Skeletal muscle cell (primary cell): Measurements from ENCODE around the gene ANKRD18B.
"Not testable (repeated sequence)": the region's sequence is repeated elsewhere in the genome, so short reads cannot be mapped to it uniquely, and the experiment has no call there.

Experiments used
- DNase-seq: peaks from one replicate; pipeline ENCODE4 v3.0.0-alpha.2; 2010; ENCODE audit warnings: low read depth
- H3K4me3 ChIP-seq: 2 replicates; pipeline ENCODE4 v1.5.1; 2011; ENCODE audit warnings: low read depth, mild to moderate bottlenecking, control low read depth, low read length, moderate library complexity

ANKRD18B gene

DNA sequence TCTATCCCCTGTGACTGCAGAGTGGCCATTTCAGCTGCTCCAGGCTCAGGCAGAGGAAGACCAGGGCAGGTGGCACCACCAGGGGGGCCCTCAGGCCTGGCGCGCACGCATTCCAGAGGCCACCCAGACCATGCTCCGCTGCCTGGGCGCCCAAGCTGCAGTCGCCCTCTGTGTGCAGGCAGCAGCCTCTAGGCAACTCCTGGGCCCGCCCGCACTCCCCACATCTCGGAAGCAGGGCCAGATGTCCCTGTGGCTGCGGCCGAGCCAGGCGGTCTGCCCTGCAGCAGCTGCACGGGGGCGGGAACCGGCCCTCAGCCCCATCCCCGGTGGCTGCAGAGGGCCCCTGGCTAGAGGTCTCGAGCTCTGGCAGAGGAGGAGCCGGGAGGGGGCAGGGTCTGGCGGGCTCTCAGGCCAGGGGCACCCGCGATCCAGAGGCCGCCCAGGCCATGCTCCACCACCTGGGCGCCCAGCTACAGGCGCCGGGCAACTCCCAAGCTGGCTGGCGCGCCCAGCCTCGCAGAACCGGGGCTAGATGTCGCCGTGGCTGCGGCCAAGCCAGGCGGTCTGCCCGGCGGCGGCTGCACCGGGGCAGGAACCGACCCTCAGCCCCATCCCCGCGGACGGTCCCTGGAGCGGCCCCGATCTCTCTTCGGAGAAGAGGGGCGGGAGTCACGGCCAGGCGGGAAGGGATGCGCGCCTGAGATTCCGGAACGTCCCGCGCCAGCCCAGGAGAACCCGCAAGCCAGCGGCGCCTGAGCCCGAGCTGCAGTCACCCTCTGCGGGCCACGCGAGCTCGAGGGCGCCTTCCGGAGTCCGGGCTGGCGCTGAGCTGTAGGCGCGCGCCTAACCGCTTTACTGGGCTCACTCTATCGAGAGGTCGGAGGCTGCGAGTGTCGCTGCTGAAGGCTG, at the start of gene ANKRD18B:
TSS of gene ANKRD18B (plus strand) at position 855 of the 909 bp plus-strand sequence. CDS start 239 bp downstream, outside the sequence.
- not testable (repeated sequence) for DNase-seq
- peak within 1 kb of the TSS; percentile 66 for H3K4me3 ChIP-seq

DNA sequence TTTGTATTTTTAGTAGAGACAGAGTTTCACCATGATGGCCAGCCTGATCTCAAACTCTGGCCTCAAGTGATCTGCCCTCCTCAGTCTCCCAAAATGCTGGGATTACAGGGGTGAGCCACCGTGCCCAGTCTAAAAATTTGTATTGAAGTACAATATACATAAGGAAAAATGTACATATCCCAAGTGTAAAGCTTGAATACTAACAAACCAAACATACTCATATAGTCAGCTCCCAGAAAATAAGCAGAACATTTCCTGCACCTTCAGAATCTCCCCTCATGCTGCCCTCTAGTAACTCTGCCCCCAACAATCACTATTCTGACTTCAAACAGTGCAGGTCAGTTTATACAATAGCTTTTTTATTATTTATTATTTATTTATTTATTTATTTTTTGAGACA, 48.7 kb upstream of the ANKRD18B start:
- no peak overlapping the region for H3K4me3 ChIP-seq
- no peak for DNase-seq

DNA sequence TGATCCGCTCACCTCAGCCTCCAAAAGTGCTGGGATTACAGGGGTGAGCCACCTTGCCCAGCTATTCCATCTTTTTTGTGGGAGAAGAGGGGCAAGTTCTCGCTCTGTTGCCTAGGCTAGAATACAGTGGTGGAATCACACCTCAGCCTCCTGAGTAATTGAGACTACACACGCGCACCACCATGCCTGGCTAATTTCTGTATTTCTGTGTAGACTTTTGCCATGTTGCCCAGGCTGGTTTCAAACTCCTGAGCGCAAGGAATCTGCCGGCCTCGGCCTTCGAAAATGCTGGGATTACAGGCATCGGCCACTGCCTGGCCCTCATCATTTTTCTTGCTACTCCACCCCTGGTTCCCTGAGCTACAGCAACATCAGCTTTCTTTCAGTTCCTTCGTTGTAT, 47.5 kb upstream of the ANKRD18B start:
- no peak for DNase-seq
- H3K4me3 ChIP-seq: no peak overlapping the region

DNA sequence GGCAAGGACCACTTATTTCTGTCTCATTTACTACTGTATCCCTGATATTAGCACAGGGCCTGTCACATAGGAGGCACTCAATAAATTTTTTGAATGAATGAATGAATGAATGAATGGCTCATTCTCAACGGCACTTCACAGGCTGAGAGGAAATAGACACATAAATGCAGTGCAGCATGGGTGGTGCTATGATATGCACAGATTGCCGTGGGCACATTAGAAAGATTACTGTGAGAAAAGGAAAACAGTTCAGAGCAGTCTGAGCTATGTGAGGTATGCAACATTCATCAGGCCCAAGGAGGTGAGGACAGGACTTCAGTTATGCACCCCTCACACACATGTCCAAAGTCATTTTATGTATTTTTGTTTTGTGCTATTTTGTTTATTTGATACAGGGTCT, 43.9 kb upstream of the ANKRD18B start:
- no peak for DNase-seq
- H3K4me3 ChIP-seq: no peak overlapping the region

DNA sequence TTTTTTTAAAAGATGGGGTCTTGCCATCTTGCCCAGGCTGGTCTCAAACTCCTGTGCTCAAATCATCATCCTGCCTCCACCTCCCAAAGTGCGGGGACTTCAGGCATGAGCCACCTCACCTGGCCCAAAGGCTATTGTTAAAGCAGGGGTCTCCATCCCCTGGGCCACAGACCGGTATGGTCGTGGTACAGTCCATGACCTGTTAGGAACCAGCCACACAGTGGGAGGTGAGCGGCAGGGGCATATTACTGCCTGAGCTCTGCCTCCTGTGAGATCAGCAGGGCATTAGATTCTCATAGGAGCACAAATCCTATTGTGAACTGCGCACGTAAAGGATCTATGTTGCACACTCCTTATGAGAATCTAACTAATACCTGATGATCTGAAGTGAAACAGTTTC, 43.1 kb upstream of the ANKRD18B start:
- no peak for DNase-seq
- no peak overlapping the region for H3K4me3 ChIP-seq

DNA sequence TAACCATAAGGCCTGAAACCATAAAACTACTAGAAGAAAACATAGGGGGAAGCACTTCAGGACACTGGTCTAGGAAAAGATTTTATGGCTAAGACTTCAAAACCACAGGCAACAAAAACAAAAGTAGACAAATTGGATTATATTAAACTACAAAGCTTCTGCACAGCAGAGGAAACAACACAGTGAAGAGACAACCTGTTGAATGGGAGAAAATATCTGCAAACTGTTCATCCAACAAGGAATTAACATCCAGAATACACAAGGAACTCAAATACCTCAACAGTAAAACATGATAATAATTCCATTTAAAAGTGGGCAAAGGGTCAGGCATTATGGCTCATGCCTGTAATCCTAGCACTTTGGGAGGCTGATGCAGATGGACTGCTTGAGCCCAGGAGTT, 38.7 kb upstream of the ANKRD18B start:
- DNase-seq, H3K4me3 ChIP-seq: not testable (repeated sequence)

DNA sequence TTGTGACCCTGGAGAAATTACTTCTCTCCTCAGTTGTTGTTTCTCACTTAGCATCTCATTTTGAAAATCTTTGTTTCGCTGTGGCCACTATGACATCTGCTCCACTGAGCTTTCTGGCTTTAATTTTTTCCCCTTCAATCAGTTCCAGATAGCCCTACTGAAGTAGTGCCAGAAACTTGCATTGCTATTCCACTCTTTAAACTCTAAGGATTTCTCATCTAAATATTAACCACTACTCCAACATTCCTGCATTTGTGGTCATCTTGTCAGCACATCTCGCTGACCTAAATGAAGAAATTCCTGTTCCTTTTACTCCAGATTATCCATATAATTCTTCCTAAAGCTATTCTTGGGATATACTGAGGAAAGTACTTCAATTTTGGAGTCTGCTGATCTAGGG, 35.0 kb upstream of the ANKRD18B start:
- no peak for DNase-seq

DNA sequence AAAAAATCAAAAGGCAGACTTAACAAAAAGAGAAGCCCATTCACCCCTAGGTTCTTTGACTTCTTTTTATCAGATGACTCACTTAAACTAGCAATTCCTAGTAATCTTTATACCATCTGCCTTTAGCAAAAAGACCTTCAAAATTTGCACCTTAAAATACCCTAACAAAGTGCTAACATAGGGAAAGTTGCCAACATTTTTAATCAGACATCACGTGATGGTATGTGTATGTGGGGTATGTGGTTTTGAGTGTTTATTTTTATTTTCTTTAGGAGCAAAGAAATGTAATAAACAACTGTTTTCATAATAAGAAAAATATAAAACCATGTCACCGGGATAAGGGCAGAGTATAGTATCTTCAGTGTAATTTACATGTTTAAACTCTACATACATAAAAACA, 30.2 kb upstream of the ANKRD18B start:
- H3K4me3 ChIP-seq, DNase-seq: not testable (repeated sequence)

More for the DNA sequence above, 35.0 kb upstream of the ANKRD18B start:
- no peak overlapping the region for H3K4me3 ChIP-seq

DNA sequence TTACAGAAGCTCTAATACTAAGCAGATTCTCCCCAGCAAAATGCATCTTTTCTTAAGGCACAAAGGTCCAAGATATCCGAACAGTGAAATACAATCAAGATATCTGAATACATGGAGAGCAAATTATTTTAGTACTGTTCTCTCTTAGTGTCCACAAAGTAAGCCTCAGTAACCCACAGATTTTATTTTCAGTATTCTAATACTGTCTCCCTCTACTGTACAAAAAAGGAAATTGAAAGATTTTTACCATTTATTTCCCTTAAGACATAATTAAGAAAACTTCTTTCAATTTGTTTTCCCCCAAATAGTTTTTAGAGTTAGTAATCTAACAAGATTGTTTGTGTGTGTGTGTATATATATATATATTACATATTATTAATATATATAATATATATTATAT, 25.7 kb upstream of the ANKRD18B start:
- no peak overlapping the region for H3K4me3 ChIP-seq
- no peak for DNase-seq

DNA sequence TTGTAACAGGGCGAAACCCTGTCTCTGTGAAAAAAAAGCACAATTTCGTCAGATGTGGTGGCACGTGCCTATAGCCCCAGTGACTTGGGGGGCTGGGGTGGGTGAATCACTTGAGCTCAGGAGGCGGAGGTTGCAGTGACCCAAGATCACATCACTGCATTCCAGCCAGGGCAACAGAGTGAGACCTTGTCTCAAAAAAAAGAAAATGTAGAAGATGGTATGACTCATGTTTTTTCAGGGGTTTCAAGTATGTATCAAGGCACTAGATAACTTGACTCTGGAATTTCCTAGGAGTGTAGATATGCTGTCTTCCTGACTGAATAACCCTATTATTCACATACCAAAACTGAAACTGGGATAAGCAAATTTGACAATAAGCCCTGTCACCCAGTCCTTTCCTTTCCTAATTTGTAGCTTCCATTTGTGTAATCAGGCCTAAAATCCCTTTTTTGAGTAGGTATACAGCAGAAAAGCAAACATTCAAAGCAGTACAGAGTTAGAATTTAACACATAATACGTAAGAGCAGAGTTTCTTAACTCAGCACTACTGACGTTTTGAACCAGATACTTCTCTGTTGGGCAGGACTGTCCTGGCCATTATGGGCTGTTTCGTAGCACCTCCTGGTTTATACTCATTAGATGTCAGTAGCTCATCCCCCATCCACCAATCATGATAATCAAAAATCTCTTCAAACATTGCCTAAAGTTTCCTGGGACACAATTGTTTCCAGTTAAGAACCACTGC, 17.3 kb upstream of the ANKRD18B start:
- DNase-seq: peak; percentile 80
- H3K4me3 ChIP-seq: peak overlapping the region; percentile 17

DNA sequence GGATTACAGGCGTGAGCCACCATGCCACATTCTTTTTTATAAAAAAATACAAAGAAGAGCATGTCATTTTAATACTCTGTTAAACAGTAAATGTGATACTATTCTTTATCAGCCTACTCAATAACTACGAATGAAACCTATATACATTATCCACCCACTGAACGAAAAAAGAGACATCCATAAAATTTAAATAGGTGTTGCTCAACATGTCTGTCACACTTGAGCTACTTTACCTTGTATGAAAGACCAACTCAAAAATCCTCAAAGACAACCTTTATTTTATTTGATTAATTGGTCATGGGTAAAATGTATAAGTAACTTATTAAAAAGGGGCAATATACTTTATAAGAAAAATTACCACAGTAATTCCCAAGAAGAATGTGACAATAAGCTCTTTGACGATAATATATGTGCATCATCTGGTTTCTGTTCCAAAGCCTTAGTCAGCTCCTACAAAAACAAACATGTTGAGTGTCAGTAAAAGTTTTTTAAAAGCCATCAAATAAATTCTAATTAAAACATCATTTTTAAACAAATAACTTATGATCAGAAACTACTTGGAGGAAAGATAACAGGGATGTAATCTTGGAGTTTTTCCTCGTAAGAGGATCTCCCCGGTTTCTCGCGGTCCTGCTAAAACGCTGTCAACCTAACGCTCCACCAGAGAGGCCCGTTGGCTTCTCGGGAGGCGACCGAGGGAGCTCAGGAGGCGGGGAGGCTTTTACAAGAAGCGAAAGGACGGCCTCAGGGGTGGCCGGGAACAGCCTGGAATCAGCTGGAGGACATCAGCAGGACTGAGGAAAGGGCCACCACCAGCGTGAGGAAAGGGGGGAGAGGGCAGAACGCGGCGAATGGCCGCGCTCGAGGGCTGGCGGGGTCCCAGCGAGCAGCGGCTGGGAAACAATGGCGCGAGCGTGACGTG, 13.5 kb upstream of the ANKRD18B start:
- H3K4me3 ChIP-seq: peak overlapping the region; percentile 56
- DNase-seq: no peak

DNA sequence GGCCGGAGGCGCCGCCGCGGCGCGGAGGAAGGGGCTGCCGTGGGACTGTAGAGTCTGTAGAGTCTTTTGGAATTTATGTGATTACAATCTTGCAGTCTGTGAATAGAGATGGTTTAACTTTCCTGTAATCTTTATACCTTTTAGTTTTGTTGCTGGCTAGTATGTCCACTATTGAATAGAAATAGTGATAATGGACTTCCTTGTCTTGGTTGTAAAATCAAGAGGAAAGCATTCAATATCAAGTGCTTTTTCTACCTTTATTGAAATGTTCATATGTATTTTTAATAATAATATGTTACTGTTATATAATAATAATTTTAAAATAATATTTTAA, 12.9 kb upstream of the ANKRD18B start:
- not testable (repeated sequence) for DNase-seq
- H3K4me3 ChIP-seq: peak overlapping the region; percentile 56

DNA sequence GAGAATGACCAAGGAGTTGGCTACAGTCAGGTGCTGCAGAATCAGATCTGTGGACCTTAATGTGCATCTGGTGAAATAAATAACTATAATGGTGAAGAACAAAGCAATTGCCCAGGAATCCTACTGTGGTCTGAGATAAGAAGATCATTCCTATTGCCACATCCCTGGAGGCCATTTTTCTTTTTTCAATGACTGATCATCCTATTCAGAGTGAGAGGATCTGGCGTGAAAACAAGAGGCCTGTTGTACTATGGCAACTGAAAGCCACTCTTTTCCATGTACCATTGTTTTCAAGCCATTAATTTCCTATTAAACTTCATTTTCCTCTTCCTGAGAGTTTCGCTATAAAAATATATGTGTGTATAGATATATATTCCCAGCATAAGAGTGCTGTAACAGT, 11.5 kb upstream of the ANKRD18B start:
- DNase-seq, H3K4me3 ChIP-seq: not testable (repeated sequence)

DNA sequence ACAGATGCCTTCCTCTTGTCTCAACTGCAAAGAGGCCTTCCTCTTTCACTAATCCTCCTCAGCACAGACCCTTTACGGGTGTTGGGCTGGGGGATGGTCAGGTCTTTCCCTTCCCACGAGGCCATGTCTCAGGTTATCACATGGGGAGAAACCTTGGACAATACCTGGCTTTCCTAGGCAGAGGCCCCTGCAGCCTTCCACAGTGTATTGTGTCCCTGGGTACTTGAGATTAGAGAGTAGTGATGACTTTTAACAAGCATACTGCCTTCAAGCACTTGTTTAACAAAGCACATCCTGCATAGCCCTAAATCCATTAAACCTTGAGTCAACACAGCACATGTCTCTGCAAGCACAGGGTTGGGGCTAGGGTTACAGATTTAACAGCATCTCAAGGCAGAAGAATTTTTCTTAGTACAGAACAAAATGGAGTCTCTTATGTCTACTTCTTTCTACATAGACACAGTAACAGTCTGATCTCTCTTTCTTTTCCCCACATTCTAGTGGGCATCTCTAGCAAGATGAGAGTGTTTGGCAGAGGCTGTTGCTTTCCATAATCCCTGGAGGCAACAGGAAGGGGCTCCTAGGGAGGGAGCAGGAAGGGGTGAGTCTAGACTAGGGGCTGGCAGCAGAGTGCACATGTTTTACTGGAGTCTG, 8.6 kb upstream of the ANKRD18B start:
- not testable (repeated sequence) for DNase-seq

DNA sequence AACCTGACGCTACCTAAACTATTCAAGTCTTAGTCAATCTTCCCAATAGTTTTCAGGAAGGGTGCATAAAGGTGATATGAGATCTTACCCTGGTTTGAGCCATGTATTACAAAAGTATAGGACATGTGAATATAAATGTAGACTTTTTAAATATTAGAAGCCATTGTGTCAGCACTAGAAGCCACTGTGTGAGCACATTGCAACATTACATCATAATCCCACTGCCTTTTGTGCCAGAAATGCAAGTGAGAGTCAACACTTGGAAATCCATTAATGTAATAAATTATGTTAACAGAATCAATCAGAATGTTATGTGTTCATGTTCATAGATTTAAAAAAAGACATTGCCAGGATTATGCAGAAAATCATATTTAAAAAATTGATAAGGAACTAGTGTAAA, 7.7 kb upstream of the ANKRD18B start:
- DNase-seq, H3K4me3 ChIP-seq: not testable (repeated sequence)

More for the DNA sequence above, 8.6 kb upstream of the ANKRD18B start:
- not testable (repeated sequence) for H3K4me3 ChIP-seq

DNA sequence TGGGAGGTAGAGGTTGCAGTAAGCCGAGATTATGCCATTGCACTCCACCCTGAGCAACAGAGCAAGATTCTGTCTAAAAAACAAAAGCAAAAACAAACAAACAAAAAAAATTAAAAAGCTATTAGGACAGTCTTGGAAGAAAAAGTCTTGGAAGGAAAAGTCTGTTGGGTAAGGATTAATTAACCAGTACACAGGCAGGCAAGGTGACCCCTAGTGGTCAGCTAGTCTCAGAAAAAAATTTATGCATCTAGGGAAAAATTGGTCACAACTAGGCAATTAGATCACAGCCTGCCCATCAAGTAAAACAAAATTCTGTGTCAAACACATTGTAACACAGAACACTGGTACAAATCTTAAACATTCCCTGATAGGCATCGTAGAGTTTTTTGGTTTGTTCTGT, 6.7 kb upstream of the ANKRD18B start:
- H3K4me3 ChIP-seq: no peak overlapping the region
- no peak for DNase-seq

DNA sequence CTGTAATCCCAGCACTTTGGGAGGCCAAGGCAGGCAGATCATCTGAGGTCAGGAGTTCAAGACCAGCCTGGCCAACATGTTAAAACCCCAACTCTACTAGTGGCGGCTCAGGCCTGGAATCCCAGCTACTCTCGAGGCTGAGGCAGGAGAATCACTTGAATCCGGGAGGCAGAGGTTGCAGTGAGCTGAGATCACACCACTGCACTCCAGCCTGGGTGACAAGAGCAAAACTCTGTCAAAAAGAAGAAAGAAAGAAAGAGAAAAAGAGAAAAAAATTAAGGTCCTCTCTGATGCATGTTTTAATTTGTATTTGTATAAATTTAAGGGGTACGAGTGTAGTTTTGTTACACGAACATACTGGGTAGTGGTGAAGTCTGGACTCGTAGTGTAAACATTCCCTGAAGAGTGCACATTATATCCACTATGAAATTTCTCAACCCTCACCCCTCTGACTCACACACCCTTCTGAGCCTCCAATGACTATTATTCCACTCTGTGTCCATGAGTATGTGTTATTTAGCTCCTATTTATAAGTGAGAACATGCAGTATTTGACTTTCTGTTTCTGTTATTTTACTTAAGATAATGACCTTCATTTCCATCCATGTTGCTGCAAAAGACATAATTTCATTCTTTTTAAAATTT, 6.0 kb upstream of the ANKRD18B start:
- not testable (repeated sequence) for H3K4me3 ChIP-seq, DNase-seq

DNA sequence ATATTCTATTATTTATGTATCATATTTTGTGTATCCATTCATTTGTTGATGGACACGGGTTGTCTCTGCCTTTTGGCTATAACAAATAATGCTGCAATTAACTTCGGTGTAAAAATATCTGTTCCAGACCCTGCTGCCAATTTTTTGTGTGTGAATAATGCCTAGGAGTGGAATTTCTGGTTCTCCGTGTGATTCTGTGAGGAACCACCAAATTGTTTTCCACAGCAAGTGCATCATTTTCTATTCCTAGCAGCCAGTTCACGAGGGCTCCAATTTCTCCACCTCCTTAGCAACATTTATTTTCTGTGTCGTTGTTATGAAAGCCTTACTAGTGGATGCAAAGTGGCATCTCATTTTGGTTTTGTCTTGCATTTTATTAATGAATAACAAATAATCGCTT, 2.2 kb upstream of the ANKRD18B start:
- DNase-seq, H3K4me3 ChIP-seq: not testable (repeated sequence)
